Thymus (tissue), 11 donors: Measurements from ENCODE around the gene PDE4B. TPM values are rescaled to one million over a fixed set of nuclear protein-coding genes. Genes with fewer than 3 reads are reported as not detected.

Experiments
- DNase-seq, 9 donors: peaks; one replicate each; pipeline ENCODE4 v3.0.0-alpha.2; 2013; ENCODE audit warnings: low spot score in 9 of 9, low read depth in 6 of 9, missing footprints in 1 of 9
- H3K27ac ChIP-seq, 2 donors: one replicate each; pipeline ENCODE4 v1.5.1; 2013; ENCODE audit warnings: control low read depth in 1 of 2, low read depth in 1 of 2, low read length in 1 of 2, mild to moderate bottlenecking in 1 of 2, moderate library complexity in 1 of 2
- H3K27me3 ChIP-seq, 2 donors: one replicate each; pipeline ENCODE4 v1.5.1; 2013; ENCODE audit warnings: low read length in 1 of 2; ENCODE audit not compliant: control insufficient read depth in 2 of 2, insufficient read depth in 1 of 2
- H3K36me3 ChIP-seq, 2 donors: one replicate each; pipeline ENCODE4 v1.5.1; 2013; ENCODE audit warnings: low read length in 1 of 2, mild to moderate bottlenecking in 1 of 2, moderate library complexity in 1 of 2; ENCODE audit not compliant: control insufficient read depth in 2 of 2, insufficient read depth in 2 of 2
- H3K4me1 ChIP-seq, 2 donors: one replicate each; pipeline ENCODE4 v1.5.1; 2013; ENCODE audit warnings: low read length in 2 of 2; ENCODE audit not compliant: control insufficient read depth in 2 of 2, insufficient read depth in 2 of 2
- H3K4me3 ChIP-seq, 2 donors: one replicate each; pipeline ENCODE4 v1.5.1; 2013; ENCODE audit warnings: low read length in 2 of 2, control low read depth in 1 of 2, mild to moderate bottlenecking in 1 of 2
- H3K9me3 ChIP-seq, 2 donors: one replicate each; pipeline ENCODE4 v1.5.1; 2013; ENCODE audit warnings: low read length in 1 of 2, mild to moderate bottlenecking in 1 of 2; ENCODE audit not compliant: control insufficient read depth in 2 of 2, insufficient read depth in 1 of 2
- WGBS: extraction: QIAGEN DNeasy Blood & Tissue Kit; methylation state at CpG from one replicate; pipeline ENCODE4 v1.1.7; 2013; 5-methylcytosine and 5-hydroxymethylcytosine counted together
- polyA plus RNA-seq: library from polyadenylated mRNA; stranded (reverse); fragments of 200-250 nt; gene quantifications from one replicate; pipeline ENCODE4 v1.2.3, GENCODE V29; 2013
- total RNA-seq: library from RNA; stranded (reverse); fragments of 120-200 nt; gene quantifications from one replicate; pipeline ENCODE4 v1.2.4, GENCODE V29; 2013
- donor health status: healthy.

PDE4B gene
- total and polyA plus RNA-seq, 2 donors: 9.9 to 10.9 TPM

DNA sequence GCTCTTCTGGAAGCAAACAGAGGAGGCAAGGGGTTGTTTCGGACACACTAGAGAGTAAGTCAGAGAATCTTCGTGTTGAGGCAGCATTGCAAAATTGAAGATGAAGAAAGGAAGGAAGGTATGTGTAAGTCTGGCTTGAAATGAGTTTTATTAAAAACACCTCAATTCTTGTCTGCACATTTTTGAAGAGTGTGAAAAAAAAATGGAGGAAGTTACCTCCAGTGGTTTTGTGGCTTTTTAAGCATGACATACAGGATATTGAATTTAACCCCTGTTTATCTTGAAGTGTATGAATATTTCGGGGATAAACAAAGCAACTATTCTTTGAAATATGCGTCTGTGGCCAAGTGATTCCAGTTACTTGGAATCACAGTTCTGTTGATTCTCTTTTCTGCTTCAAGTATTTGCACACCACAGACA is 538.0 kb downstream of the PDE4B start:
- no peaks in the 10 kb centered on the region for H3K9me3 ChIP-seq
- peak overlapping the region; percentile 32 to 66 for H3K27ac ChIP-seq
- 6% methylated on average over 4 of the region's 4 CpGs for WGBS
- H3K4me3 ChIP-seq: no peak overlapping the region
- H3K36me3 ChIP-seq: no peaks in the 10 kb centered on the region
- H3K27me3 ChIP-seq: no peaks in the 10 kb centered on the region
- peak in 6 of 9 donors; percentile 30 to 85 (median 50) for DNase-seq
- peaks cover 13 to 34% of the 10 kb centered on the region in 2 donors for H3K4me1 ChIP-seq

DNA sequence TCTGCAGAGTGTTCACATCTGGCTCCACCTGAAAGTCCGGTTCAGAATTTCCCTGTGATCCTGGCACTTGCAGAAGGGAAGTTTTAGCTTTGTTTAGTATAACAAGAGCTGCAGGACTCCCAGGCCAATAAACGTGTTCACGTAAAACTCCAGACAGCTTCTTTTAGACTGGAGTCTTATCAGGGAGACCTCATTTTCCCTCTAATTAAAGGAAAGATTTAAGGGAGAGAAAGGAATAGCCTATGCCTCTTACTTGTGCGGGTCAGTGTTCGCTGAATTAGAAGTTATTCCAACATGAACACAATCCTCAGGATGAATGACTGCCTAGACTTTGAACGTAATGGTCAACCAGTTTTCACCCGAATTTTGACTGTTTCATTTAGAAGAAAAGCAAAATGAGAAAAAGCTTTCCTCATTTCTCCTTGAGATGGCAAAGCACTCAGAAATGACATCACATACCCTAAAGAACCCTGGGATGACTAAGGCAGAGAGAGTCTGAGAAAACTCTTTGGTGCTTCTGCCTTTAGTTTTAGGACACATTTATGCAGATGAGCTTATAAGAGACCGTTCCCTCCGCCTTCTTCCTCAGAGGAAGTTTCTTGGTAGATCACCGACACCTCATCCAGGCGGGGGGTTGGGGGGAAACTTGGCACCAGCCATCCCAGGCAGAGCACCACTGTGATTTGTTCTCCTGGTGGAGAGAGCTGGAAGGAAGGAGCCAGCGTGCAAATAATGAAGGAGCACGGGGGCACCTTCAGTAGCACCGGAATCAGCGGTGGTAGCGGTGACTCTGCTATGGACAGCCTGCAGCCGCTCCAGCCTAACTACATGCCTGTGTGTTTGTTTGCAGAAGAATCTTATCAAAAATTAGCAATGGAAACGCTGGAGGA is 539.2 kb downstream of the PDE4B start:
- H3K4me3 ChIP-seq: peak overlapping the region; percentile 49 to 60
- H3K4me1 ChIP-seq: peaks cover 15 to 46% of the 10 kb centered on the region in 2 donors
- peak overlapping the region; percentile 48 to 82 for H3K27ac ChIP-seq
- no peaks in the 10 kb centered on the region for H3K36me3 ChIP-seq
- H3K27me3 ChIP-seq: no peaks in the 10 kb centered on the region
- 2% methylated on average over 18 of the region's 18 CpGs for WGBS
- DNase-seq: peak in 2 of 9 donors; percentile 24 to 64
- H3K9me3 ChIP-seq: no peaks in the 10 kb centered on the region

DNA sequence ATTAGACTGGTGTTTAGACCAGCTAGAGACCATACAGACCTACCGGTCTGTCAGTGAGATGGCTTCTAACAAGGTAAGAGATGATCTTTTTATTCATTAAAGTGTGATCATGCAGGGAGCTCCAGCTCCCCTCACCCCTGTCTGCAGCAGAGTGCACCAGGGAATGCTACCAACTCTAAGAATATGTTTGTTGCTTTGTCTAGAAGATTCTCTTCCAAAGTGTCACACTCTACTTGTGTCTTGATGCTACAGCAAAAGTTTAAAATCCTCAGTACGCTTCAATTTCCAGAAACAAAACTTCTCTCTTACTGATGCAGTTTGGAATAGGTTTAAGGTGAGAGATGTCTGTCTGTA is 539.8 kb downstream of the PDE4B start:
- peak overlapping the region; percentile 48 to 82 for H3K27ac ChIP-seq
- 8% methylated on average over 2 of the region's 2 CpGs for WGBS

DNA sequence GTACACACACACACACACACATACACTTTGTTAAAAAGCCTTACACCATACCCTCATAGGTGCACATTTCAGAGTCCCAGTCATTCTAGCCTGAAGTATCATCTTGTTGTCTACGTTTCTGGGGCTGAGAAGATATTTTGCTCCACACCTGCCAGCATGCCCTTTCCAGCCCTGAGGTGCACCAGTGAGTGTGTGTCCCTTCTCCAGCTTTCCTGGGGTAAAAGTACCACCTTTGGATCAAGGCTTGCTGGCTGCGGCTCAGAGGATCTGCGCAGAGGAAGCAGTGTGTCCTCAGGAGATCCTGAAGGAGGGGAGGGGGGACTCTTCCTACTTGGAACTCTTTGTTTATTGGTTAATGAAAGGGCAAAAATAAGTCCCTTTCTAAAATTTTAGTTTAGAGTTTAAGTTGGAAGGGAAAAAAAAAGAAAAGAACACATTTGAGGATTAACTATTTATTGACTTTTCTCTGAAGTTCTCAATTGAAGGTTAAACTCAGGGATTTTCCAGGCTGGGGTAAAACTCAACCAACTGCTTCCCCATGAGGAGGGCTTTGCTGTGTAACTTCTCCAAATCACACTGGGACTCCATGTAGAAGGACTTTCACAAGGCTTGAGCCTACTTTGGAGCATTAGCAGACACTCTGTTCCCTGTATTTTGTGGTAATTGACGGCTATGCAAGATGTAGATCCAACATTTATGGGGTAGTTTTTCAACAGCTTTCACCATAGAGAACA is 540.9 kb downstream of the PDE4B start:
- Histone ChIP-seq H3K9me3 (no peaks in the 10 kb centered on the region), H3K36me3 (no peaks in the 10 kb centered on the region), H3K4me3 (peak overlapping the region; percentile 49 to 60), H3K27ac (peak overlapping the region; percentile 81 to 82), H3K27me3 (no peaks in the 10 kb centered on the region), H3K4me1 (peaks cover 15 to 49% of the 10 kb centered on the region in 2 donors)
- DNase-seq: peak in 1 of 9 donors; percentile 36
- 47% methylated on average over 4 of the region's 4 CpGs for WGBS

More for the DNA sequence above, 539.8 kb downstream of the PDE4B start:
- Histone ChIP-seq H3K4me3 (peak overlapping the region; percentile 49 to 60), H3K9me3 (no peaks in the 10 kb centered on the region), H3K4me1 (peaks cover 15 to 50% of the 10 kb centered on the region in 2 donors), H3K27me3 (no peaks in the 10 kb centered on the region), H3K36me3 (no peaks in the 10 kb centered on the region)
- peak in 1 of 9 donors; percentile 53 for DNase-seq

DNA sequence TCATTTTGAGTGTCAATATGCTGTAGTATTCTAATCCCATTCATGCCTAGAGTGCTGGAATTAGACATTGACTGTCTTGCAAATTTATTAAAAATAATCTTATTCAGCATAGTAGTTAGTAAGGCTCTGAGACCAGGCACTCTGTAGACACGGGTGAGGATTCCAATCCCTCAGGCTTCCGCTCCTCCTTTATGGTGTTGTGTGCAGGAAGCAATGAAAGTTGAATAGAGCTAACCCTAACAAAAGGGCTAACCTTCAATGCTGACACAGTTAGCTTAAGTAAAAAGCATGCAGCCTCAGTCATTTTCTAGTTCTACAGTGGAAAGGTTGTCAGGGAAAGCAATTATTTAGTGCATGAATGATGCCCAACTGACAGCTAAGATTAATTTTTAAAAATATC is 541.6 kb downstream of the PDE4B start:
- Histone ChIP-seq H3K36me3 (no peaks in the 10 kb centered on the region), H3K9me3 (no peaks in the 10 kb centered on the region), H3K27me3 (no peaks in the 10 kb centered on the region), H3K4me1 (peaks cover 15 to 45% of the 10 kb centered on the region in 2 donors), H3K27ac (peak overlapping the region; percentile 38 to 44), H3K4me3 (peak overlapping the region; percentile 49 to 60)
- 77% methylated on average over 2 of the region's 2 CpGs for WGBS
- DNase-seq: no peak

DNA sequence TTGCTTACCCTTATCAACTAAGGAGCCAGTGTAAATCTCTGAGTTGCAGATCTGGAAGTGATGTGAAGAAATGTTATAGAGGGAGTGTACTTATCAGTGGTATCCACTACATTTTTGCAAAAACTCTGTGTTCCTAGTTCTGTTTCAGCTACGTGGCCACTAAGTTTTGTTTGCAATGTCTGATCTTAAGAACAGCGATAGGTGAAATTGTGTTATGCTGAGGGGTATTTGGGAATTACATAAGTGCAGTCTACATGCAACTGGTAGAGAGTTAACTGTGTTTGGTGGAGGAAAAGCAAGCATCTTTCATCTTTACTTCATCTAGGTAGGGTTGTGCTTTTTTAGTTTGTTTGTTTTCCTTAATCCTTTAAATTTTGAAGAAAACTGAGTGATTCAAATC is 542.4 kb downstream of the PDE4B start:
- no peaks in the 10 kb centered on the region for H3K9me3 ChIP-seq
- no peaks in the 10 kb centered on the region for H3K27me3 ChIP-seq
- DNase-seq: no peak
- 89% methylated on average over 2 of the region's 2 CpGs for WGBS
- H3K4me1 ChIP-seq: peaks cover 14 to 48% of the 10 kb centered on the region in 2 donors
- H3K4me3 ChIP-seq: peak overlapping the region in 1 of 2 donors; percentile 2
- H3K27ac ChIP-seq: peak overlapping the region; percentile 62 to 84
- H3K36me3 ChIP-seq: no peaks in the 10 kb centered on the region

DNA sequence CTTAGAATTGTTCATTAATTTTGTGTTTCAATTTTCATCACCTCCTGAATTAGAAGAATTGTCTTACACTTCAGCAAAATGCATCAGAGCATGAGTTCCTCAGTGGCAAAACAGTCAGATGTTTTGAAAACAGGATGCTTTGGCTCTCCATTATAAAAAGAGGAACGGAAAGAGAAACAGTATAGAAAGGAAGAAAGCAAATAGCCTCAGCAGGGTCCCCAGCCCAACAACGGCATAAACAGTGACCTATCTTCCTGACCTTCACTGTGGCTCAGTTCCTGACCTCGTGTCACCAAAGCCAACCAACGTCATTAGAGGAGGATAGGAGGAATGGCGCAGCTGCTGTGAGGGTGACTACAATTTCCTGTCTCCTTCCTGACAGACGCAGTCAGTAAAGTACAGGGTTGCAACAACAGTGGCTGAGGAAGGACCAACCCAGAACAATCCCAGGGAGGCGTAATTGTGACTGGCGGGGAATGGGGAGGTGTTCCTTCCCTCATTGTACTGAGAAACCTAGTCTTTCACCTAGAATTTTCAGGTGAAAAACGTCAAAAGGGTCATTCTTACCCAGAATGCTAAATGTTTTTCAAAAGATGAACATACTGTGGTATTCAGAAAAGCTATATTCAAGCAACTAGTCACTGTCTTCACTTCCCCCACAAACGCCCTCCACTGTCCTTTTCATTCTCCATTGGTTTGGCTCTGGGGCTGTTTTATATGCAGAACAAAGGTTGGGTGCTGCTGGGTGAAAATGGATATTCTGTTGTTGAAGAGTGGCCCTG is 543.4 kb downstream of the PDE4B start:
- Histone ChIP-seq H3K9me3 (no peaks in the 10 kb centered on the region), H3K4me1 (peaks cover 8 to 44% of the 10 kb centered on the region in 2 donors), H3K27me3 (no peaks in the 10 kb centered on the region), H3K36me3 (no peaks in the 10 kb centered on the region), H3K4me3 (peak overlapping the region; percentile 43 to 44), H3K27ac (peak overlapping the region; percentile 84 to 88)
- WGBS: 9% methylated on average over 10 of the region's 10 CpGs
- DNase-seq: peak in 6 of 9 donors; percentile 43 to 83 (median 50)

DNA sequence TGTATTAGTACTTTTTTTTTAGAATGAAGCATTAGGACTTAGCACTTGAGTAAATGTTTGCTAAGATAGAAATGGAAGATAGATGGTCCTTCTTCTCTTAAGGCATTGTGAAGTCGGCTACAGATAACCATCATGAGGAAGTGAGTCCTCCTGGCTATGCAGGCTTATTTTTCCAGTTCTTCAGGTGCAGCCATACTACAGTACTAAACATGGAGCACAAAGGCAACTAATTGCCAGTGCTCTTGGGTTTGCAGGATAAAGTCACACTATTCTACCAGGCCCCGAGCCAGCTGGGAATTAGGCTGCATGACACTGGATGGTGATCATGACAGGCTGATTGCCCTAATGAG is 543.9 kb downstream of the PDE4B start:
- H3K27ac ChIP-seq: peak overlapping the region; percentile 67 to 84
- 69% methylated on average over 2 of the region's 2 CpGs for WGBS
- no peaks in the 10 kb centered on the region for H3K36me3 ChIP-seq
- H3K27me3 ChIP-seq: no peaks in the 10 kb centered on the region
- DNase-seq: no peak
- H3K4me1 ChIP-seq: peaks cover 6 to 41% of the 10 kb centered on the region in 2 donors
- no peak overlapping the region for H3K4me3 ChIP-seq
- H3K9me3 ChIP-seq: no peaks in the 10 kb centered on the region
